GM19328 (cell line): ENCODE measurements around the gene CTSV.
"Not testable (repeated sequence)": the region's sequence is repeated elsewhere in the genome, so short reads cannot be mapped to it uniquely, and the experiment has no call there.

ENCODE experiments used
- ATAC-seq: cut with Tn5 transposase; IDR thresholded peaks from one replicate; pipeline ENCODE4 v1.9.1; 2021; ENCODE audit warnings: mild to moderate bottlenecking, moderate library complexity; ENCODE audit not compliant: unreplicated experiment

Gene CTSV

DNA sequence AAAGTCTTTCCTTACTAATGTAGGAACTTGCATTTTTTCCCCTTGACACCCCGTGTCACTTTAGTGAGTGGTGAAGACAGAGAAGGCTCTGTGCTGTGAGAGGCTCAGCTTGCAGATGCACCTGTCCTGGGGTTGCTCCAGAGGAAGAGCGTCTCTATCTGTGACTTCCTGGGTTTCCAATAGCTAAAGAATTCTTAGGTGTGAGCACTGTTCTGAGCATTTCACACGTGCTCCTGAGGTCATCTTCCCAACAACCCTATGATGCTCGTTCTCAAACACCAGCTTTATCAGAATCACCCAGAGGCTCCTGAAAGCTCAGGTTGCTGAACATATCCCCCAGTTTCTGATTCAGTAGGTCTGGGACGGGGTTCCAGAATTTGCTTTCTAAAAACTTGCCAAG is 6.4 kb upstream of the CTSV start:
- ATAC-seq = no peak

DNA sequence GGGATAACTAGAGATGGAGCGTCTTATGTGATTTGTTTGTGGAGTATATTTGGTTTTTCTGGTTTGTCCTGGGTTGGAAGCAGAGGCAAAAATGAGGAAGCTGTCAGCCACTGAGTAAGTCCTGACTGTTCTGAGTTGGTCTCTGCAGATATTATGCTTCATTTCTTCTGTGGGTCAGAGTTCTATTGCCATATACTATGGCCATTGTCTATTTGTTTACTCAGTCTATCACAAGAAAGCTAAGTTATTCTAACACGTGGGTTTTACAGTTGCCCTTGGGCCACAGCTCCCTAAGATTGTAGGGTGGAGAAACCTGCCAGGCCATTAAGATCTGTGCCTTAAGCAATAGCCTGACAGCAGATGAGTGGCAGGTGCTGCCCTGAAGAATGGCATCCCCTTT is 3.0 kb upstream of the CTSV start:
- no peak for ATAC-seq

- no peak for ATAC-seq
Observed at GRCh38 chr9:97039514-97039860, 545 bp upstream of the CTSV start.

- not testable (repeated sequence) for ATAC-seq
Observed at GRCh38 chr9:97023505-97023904, 15.4 kb downstream of the CTSV start.

DNA sequence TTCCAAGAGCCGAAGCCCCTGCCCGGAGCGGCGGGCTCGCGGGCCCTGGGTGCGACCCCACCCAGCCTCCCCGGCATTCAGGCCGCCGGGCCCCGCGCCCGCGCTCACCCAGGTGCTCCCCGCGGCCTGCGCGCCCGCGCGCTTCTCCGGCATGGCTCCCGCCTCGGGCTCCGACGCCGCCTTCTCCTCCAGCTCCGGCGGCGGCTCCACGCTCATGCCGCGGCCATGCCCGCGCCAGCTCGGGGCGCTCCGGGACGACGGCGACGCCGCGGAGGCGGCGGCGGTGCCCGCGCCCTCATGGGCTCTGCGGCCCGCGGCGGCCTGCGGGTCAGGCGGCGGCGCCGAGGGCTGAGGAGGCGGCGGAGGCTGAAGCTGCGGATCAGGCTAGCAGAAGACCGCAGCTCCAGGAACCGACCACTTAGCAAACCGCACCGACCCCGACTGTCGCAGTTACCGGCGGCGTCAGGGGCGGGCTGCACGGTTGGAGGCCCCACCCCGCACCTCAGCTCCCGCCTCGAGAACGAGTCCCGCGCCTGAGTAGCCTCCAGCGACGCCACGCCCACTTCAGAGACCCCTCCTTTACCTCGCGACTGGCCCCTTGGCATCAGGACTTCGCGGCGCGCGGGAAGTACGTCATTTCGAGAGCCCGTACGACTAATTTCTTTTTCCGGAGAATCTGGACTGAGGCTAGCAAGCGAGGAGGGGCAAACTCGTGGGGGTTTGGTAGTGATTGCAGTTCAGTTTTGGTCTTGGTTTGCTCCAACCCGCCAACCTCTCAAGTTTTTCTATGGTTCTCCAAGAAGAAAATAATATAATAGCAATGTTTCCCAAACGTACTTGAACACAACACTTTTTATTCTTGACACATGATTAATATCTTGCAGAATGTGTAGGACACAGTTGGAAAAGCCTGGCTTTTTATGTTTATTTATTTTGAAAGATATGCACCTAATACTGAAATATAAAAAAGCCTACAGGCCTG is 25.5 kb downstream of the CTSV start:
- ATAC-seq = peak; percentile 72

GRCh38 chr9:97012617-97013016 is 26.3 kb downstream of the CTSV start:
- ATAC-seq = peak; percentile 67

GRCh38 chr9:97002195-97002594 is 36.7 kb downstream of the CTSV start:
- not testable (repeated sequence) for ATAC-seq

- not testable (repeated sequence) for ATAC-seq
Observed at GRCh38 chr9:97001338-97001737, 37.6 kb downstream of the CTSV start.

- ATAC-seq = not testable (repeated sequence)
Observed at GRCh38 chr9:97000139-97000787, 38.7 kb downstream of the CTSV start.

GRCh38 chr9:96999733-97000132 is 39.2 kb downstream of the CTSV start:
- not testable (repeated sequence) for ATAC-seq

DNA sequence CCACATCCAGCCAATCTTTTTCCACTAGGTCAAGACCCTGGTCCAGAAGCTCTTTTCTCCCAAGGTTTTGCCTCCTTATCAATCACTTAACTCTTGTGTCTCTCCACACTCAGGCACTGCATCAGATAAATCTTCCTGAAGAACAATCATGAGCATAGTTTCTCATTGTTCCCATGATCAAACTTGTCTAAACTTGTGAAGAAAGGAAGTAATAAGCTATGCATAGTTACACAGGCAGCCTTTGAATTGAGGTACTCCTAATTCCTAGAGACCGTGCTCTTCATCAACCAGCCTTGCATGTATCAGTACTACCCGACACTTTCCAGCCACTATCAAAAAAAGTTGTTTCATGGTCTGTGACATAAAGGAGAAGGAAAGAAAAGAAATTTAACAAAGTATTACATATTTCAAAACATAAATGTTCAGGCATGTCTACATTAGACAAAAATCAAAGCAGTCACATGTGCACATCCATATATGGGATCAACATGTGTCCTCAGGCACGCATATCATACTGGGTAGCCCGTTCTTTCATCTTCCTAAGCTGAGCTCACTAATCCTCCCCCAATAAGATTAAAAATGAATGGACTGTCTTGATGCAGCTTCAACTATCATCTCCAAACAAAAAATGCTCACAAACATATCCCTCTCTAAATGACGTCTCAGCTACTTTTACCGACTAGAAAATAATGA is 41.8 kb downstream of the CTSV start:
- ATAC-seq = not testable (repeated sequence)

- not testable (repeated sequence) for ATAC-seq
Observed at GRCh38 chr9:96994531-96995016, 44.4 kb downstream of the CTSV start.

DNA sequence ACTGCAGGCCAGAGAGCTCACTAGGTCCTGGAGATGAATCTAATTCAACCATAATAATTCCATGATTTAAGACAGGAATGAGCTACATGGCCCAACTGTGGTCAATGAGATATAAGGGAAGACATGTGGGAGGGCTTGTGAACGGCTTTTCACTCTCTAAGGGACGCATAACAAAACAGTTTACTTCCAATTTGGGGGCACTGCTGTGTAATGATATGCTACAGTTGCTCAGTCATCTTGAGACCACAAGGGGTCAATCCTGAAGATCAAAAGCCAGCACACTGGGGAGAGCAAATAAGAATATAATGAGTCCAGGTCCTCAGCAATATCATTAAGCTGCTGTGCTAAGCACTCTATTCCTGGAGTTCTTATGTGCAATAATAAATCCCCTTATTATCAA is 46.6 kb downstream of the CTSV start:
- ATAC-seq = not testable (repeated sequence)

GRCh38 chr9:96989747-96990318 is 49.1 kb downstream of the CTSV start:
- not testable (repeated sequence) for ATAC-seq

GRCh38 chr9:96984887-96985286 is 54.1 kb downstream of the CTSV start:
- ATAC-seq = not testable (repeated sequence)

- ATAC-seq = not testable (repeated sequence)
Observed at GRCh38 chr9:96984139-96984538, 54.8 kb downstream of the CTSV start.

DNA sequence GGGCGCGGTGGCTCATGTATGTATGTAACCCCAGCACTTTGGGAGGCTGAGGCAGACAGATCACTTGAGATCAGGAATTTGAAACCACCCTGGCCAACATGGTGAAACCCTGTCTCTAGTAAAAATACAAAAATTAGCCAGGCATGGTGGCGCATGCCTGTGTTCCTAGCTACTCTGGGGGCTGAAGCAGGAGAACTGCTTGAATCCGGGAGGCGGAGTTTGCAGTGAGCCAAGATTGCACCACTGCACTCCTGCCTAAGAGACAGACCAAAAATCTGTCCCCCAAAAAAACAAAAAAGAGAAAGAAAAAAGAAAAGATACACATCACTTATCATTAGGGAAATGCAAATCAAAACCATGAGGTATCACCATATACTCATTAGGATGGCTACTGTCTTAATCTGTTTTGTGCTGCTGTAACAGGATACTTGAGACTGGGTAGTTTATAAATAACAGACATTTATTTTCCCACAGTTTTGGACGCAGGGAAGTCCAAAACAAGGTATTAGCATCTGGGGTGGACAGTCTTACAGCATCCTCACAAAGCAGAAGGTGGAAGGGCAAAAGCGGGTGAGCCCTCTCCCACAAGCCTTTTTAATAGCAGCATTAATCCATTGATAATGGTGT is 55.3 kb downstream of the CTSV start:
- not testable (repeated sequence) for ATAC-seq
